NB4 (cell line): Measurements from ENCODE around the gene OPRM1.

Source experiments
- DNase-seq: peaks from one replicate; pipeline ENCODE4 v3.0.0; 2010; ENCODE audit warnings: low read depth
- H3K4me3 ChIP-seq: one replicate; pipeline ENCODE4 v1.5.1; 2011; ENCODE audit warnings: mild to moderate bottlenecking, low read depth, low read length, moderate library complexity
- CTCF ChIP-seq: IDR thresholded peaks from one replicate; pipeline ENCODE4 v1.5.1; 2012; ENCODE audit warnings: low read depth, low read length
- MYC ChIP-seq: IDR thresholded peaks from 2 replicates; pipeline ENCODE4 v1.6.1; 2011; ENCODE audit warnings: low read depth, low read length
- POLR2A ChIP-seq: IDR thresholded peaks from 2 replicates; pipeline ENCODE4 v1.6.1; 2011; ENCODE audit warnings: mild to moderate bottlenecking; ENCODE audit not compliant: insufficient read length; ENCODE audit errors: extremely low read depth
- TF ChIP-seq, protein P1 (sequence below): IDR thresholded peaks from 2 replicates; pipeline ENCODE4 v1.6.1; 2011; ENCODE audit warnings: low read depth, low read length

Gene OPRM1

GRCh38 chr6:154080461-154081189, 41.6 kb downstream of the OPRM1 start:
- H3K4me3 ChIP-seq = no peak overlapping the region
- TF ChIP-seq POLR2A = no peak
- TF ChIP-seq CTCF = no peak
- no peak for TF ChIP-seq MYC
- TF ChIP-seq, protein P1, sequence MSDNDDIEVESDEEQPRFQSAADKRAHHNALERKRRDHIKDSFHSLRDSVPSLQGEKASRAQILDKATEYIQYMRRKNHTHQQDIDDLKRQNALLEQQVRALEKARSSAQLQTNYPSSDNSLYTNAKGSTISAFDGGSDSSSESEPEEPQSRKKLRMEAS = no peak

GRCh38 chr6:154086510-154086909, 47.5 kb downstream of the OPRM1 start:
- DNase-seq = no peak
- no peak overlapping the region for H3K4me3 ChIP-seq
- TF ChIP-seq POLR2A (no peak), CTCF (no peak)

More at GRCh38 chr6:154080461-154081189, 41.6 kb downstream of the OPRM1 start:
- DNase-seq = no peak

DNA sequence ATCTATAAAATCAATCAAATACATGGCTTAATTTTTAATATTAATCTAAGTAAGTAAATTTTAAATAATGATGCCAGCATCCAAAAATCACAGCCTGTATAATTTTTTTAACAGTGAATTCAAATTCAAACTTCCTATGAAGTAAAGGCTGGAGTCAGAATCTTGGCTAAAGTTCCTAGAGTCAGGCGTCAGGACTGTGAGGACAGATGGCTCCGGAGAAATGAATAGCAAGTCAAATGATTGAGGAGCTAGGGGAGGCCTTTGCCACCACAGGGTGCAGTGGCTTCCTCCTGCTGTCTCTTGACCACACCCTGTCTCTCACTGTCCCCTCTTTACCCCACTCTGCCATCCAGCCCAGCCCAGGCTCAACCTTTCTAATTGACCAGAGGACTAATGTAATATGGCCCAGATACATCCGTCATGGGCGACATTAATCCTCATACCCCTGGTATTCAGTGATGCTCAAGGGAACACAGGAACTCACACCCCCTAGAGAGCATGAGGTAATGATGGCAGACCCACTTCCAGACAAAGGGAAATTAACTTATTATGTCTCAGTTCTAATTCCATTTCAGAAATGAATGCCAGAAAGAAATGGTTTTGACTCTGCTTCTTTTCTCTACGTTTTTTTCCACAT, 53.4 kb downstream of the OPRM1 start:
- no peak for DNase-seq
- H3K4me3 ChIP-seq = no peak overlapping the region
- TF ChIP-seq CTCF = no peak
- no peak for TF ChIP-seq POLR2A
- no peak for TF ChIP-seq MYC
- TF ChIP-seq, protein P1 = no peak

- TF ChIP-seq CTCF = no peak
- no peak for TF ChIP-seq POLR2A
- TF ChIP-seq, protein P1 = no peak
- TF ChIP-seq MYC = no peak
- no peak for DNase-seq
- H3K4me3 ChIP-seq = no peak overlapping the region
These were observed 54.4 kb downstream of the OPRM1 start for GRCh38 chr6:154093231-154094044.

- no peak overlapping the region for H3K4me3 ChIP-seq
- TF ChIP-seq CTCF (no peak), POLR2A (no peak), MYC (no peak)
- TF ChIP-seq, protein P1 = no peak
- DNase-seq = no peak
These were observed 56.5 kb downstream of the OPRM1 start for GRCh38 chr6:154095571-154095970.
